ENCODE measurements around the gene WDR27.

The WDR27 gene

DNA sequence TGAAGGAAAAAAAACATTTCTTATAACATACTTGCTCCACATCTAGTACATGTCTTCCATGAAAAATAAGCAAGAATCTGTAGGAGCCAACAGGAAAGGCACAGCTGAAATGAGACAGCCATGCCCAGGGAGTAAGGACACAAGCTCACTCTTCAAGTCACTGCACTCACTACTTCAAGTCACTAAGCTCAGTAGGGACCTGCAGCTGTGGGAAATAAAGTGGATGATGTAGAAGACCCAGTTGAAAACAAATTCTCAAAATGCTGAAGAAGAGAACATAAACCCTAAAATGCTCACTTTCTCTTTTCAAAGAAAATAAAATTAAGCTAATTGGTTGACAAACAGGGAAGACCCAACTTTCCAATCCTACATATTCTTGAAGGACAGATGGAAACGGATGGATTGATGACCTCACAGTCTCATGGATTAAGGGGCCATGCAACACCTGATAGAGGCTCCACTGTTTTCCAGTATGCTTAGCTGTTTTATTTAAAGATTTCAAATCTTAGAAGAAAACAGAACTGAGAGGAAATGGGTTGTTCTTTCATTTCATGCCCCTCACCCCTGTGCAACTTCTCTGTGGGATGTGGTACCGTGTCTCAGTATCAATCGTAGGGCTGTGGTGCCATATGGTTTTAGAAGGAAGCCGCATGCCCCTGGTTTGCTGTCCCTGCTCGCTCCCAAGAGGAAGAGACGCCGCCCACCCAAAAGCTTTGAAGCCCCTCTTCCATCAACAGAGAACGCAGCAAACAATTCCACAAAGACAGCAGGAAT is 133.3 kb downstream of the WDR27 start:
- DNase-seq = no peak

GRCh38 chr6:169567819-169568218 is 134.0 kb downstream of the WDR27 start:
- DNase-seq = no peak

- DNase-seq = no peak
Measured at GRCh38 chr6:169566961-169567750, 134.7 kb downstream of the WDR27 start.

DNA sequence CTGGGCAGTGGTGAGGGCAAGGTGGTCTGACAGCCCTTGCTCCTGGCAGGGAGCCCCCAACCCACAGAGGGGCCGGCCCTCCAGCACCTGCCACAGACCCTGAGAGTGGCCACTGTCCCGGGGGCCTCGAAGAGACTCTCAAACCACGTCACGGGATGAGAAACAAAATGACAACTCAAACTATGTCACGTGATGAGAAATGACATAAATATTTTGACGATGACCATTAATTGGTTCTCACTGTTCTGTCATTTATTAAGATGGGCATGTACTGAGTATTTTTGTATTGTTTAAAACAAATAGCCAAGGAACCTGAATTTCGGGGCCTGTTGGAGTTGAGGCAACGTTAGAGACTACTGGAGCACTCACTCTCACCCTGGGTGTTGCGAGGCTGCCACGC is 135.5 kb downstream of the WDR27 start:
- no peak for DNase-seq

- DNase-seq = no peak
Measured at GRCh38 chr6:169564453-169565240, 137.2 kb downstream of the WDR27 start.

- DNase-seq = no peak
Measured at GRCh38 chr6:169561665-169562064, 140.2 kb downstream of the WDR27 start.

- DNase-seq = no peak
Measured at GRCh38 chr6:169559592-169559991, 142.2 kb downstream of the WDR27 start.

- no peak for DNase-seq
Measured at GRCh38 chr6:169558774-169559441, 142.9 kb downstream of the WDR27 start.

GRCh38 chr6:169558378-169558773 is 143.5 kb downstream of the WDR27 start:
- no peak for DNase-seq

- no peak for DNase-seq
Measured at GRCh38 chr6:169557887-169558286, 143.9 kb downstream of the WDR27 start.

DNA sequence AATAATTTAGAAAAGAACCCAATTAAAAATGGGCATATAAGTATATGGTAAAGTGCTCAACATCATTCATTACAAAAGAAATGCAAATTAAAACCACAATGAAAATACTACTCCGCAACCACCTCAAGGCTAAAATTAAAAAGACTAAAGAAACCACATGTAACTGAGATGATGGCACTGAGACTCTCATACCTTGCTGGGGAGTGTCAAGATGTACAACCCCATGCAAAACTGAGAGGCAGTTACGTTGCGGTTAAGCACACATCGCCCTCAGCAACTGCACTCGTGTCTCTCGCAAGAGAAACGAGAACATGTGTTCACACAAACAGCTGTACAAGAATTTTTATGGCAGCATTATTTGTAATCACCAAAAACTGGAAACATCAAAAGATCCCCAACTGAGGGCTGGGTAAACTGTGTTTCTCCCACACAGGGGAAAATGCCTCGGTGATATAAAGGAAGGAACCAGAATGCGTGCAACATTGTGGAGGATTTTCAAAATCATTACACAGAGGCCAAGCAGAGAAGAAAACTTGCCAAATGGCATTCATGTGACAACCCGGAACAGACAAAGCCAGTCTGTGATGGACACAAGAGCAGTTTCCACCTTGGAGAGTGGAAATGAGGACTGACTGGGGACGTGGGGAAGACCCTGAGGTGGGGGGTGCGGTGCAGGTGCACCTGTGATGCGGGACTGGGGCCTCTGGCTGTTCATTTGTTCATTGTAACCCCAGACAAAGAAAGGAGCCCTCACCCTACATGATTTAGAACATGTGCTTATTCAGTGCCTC is 144.9 kb downstream of the WDR27 start:
- DNase-seq = no peak

GRCh38 chr6:169555971-169556617 is 145.7 kb downstream of the WDR27 start:
- no peak for DNase-seq

- DNase-seq = no peak
Measured at GRCh38 chr6:169545982-169546381, 155.8 kb downstream of the WDR27 start.

GRCh38 chr6:169543704-169544103 is 158.1 kb downstream of the WDR27 start:
- no peak for DNase-seq

- DNase-seq = no peak
Measured at GRCh38 chr6:169542491-169542890, 159.3 kb downstream of the WDR27 start.

DNA sequence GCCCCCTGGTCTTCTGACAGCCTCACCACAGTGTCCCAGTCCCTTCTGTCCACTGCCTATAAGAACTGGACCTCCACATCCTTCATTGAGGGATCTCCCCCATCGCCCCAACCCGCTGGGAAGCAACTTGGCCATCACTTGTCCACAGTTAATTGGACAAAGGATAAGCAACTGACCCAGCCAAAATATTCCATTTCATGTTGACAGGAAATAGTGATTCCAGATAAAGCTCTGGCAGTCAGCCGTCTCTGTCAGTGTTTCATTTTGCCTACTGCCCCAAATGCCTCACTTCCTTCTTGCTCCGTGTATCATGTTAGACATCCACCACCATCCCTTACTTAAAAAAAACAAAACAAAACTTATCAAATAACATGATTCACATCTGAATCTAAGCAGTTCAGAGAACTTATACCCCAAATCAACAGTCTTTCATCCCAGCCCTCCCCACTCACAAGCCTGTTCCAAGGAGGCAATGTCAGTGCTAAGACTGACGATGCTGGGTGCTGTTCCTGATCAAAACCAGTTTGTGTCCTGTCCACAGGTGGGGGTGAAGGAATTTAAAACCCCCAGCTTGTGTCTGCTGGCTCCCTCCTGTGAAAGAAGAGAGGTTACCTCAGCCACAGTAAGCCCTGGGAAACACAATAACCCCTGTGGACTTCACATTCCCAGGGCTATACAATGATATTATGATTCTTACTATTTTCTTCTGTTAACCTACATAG is 162.5 kb downstream of the WDR27 start:
- DNase-seq = no peak

- DNase-seq = no peak
Measured at GRCh38 chr6:169536446-169537170, 165.2 kb downstream of the WDR27 start.

DNA sequence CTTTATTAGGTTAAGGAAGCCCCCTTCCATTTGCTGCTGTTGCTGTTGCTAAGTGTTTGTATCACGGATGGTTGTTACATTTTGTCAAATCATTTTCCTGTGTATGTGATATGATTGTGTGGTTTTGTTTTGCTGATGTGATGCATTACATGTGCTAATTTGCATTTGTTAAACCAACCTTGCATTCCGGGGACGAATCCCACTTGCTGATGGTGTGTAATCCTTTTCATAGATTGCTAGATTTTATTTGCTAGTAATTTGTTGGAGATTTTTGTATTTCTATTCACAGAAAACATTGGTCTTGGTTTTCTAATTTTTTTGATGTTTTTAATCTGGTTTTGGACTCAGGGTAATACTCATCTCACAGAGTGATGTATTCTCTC is 167.8 kb downstream of the WDR27 start:
- DNase-seq = no peak
